GM12878 (cell line): Measurements from ENCODE around the gene STK10. TPM values are rescaled to one million over a fixed set of nuclear protein-coding genes. Genes with fewer than 3 reads are reported as not detected.

Experiments
- ATAC-seq: fragments of 200-7000 bp; cut with Tn5 transposase; 3 replicates; pipeline ENCODE4 v1.9.1; 2020; ENCODE audit warnings: mild to moderate bottlenecking, moderate library complexity
- BruUV-seq: library from RNA; stranded (reverse); fragments of 400-500 nt; replicated peaks from 2 replicates; lab custom pipeline; 2021; lab: Mats Ljungman, UMichigan
- CTCF ChIA-PET: fragments of 300-600 bp; sonication (Branson Sonifier 250); formaldehyde crosslinking; extraction: SDS; loops from one replicate; lab custom pipeline; 2021; ENCODE audit warnings: inconsistent platforms; lab: Yijun Ruan, JAX
- POLR2A ChIA-PET: fragments of 350-600 bp; formaldehyde crosslinking; extraction: SDS; loops from one replicate; lab custom pipeline; 2021; ENCODE audit warnings: inconsistent platforms; lab: Charles Lee
- RAD21 ChIA-PET: fragments of 300-600 bp; sonication (Branson Sonifier 250); formaldehyde crosslinking; loops from one replicate; lab custom pipeline; 2023; ENCODE audit warnings: antibody characterized with exemption; ENCODE audit not compliant: unreplicated experiment; lab: Charles Lee
- SMC1A ChIA-PET: fragments of 300-600 bp; sonication (Branson Sonifier 250); formaldehyde crosslinking; loops from one replicate; lab custom pipeline; 2023; ENCODE audit not compliant: unreplicated experiment, uncharacterized antibody; lab: Charles Lee
- DNase-seq: peaks from one replicate; pipeline ENCODE4 v3.0.0-alpha.2; 2011; ENCODE audit warnings: low read depth, low spot score
- FAIRE-seq: peaks from 3 replicates; lab custom pipeline; 2011; peaks lifted over from hg19 to GRCh38; lab: Jason Lieb, UNC
- H2AFZ ChIP-seq: 2 replicates; pipeline ENCODE4 v1.6.0; 2011; ENCODE audit warnings: low read depth, low read length, control low read depth; ENCODE audit not compliant: control insufficient read depth
- H3K27ac ChIP-seq: 2 replicates; pipeline ENCODE4 v1.5.1; 2011; ENCODE audit warnings: control low read depth; ENCODE audit not compliant: control insufficient read depth, insufficient read depth
- H3K27me3 ChIP-seq, 2 experiments: replicated peaks in 1 of 2; 2 replicates each; pipeline versions ENCODE4 v1.6.0 to v1.6.1; 2011; ENCODE audit warnings: low read length in 1 of 2; ENCODE audit not compliant: control insufficient read depth in 2 of 2, insufficient read depth in 2 of 2
- H3K36me3 ChIP-seq, 2 experiments: 2 replicates each; pipeline ENCODE4 v1.5.1; 2011; ENCODE audit warnings: low read length in 1 of 2; ENCODE audit not compliant: control insufficient read depth in 2 of 2, insufficient read depth in 2 of 2
- H3K4me1 ChIP-seq: 2 replicates; pipeline ENCODE4 v1.6.1; 2011; ENCODE audit warnings: mild to moderate bottlenecking, low read length, moderate library complexity, mixed read lengths; ENCODE audit not compliant: control insufficient read depth, insufficient read depth
- H3K4me2 ChIP-seq: 2 replicates; pipeline ENCODE4 v1.6.0; 2011; ENCODE audit warnings: control low read depth; ENCODE audit not compliant: control insufficient read depth, insufficient read depth
- H3K4me3 ChIP-seq: fragments of 200-600 bp; sonication (generic); 2 replicates; pipeline ENCODE4 v1.5.1; 2016
- H3K79me2 ChIP-seq: 2 replicates; pipeline ENCODE4 v1.6.0; 2011; ENCODE audit warnings: low read length; ENCODE audit not compliant: control insufficient read depth, insufficient read depth
- H3K9ac ChIP-seq: 2 replicates; pipeline ENCODE4 v1.8.0; 2011; ENCODE audit warnings: low read length, control low read depth, mixed read lengths; ENCODE audit not compliant: control insufficient read depth, insufficient read depth
- H3K9me3 ChIP-seq: replicated peaks from 3 replicates; pipeline ENCODE4 v1.5.1; 2011; ENCODE audit warnings: mild to moderate bottlenecking, low read length; ENCODE audit not compliant: control insufficient read depth, insufficient read depth
- H4K20me1 ChIP-seq: 2 replicates; pipeline ENCODE4 v1.6.0; 2011; ENCODE audit not compliant: control insufficient read depth, insufficient read depth
- ATF3 ChIP-seq: IDR thresholded peaks from 2 replicates; pipeline ENCODE4 v1.6.1; 2011; ENCODE audit warnings: low read depth, mild to moderate bottlenecking, low read length, moderate library complexity, borderline replicate concordance; ENCODE audit errors: extremely low read depth
- ATF7 ChIP-seq: fragments of 450-650 bp; IDR thresholded peaks from 2 replicates; pipeline ENCODE4 v1.6.1; 2016; ENCODE audit warnings: low read depth, mild to moderate bottlenecking
- NFXL1 ChIP-seq: fragments of 450-650 bp; IDR thresholded peaks from 2 replicates; pipeline ENCODE4 v1.6.1; 2017; ENCODE audit warnings: antibody characterized with exemption, mild to moderate bottlenecking, borderline replicate concordance
- NFYB ChIP-seq: IDR thresholded peaks from 2 replicates; pipeline ENCODE4 v1.6.1; 2011; ENCODE audit warnings: low read depth, mild to moderate bottlenecking, low read length, improper control_type of control experiment, moderate library complexity; ENCODE audit not compliant: insufficient read depth
- PAX5 ChIP-seq: IDR thresholded peaks from 2 replicates; pipeline ENCODE4 v1.6.1; 2011; ENCODE audit warnings: low read depth, low read length, borderline replicate concordance
- POLR2AphosphoS5 ChIP-seq: IDR thresholded peaks from 2 replicates; pipeline ENCODE4 v1.6.1; 2011; ENCODE audit warnings: mild to moderate bottlenecking, low read length, inconsistent platforms
- RB1 ChIP-seq: fragments of 450-650 bp; formaldehyde crosslinking; IDR thresholded peaks from 2 replicates; pipeline ENCODE4 v1.6.1; 2017; ENCODE audit warnings: mild to moderate bottlenecking, borderline replicate concordance
- RUNX3 ChIP-seq: IDR thresholded peaks from 2 replicates; pipeline ENCODE4 v1.6.1; 2012; ENCODE audit warnings: low read length, inconsistent platforms
- SIX5 ChIP-seq: IDR thresholded peaks from 2 replicates; pipeline ENCODE4 v1.6.1; 2011; ENCODE audit warnings: mild to moderate bottlenecking, low read depth, low read length, moderate library complexity; ENCODE audit not compliant: severe bottlenecking
- SMARCA5 ChIP-seq: fragments of 450-650 bp; IDR thresholded peaks from 2 replicates; pipeline ENCODE4 v1.6.1; 2017; ENCODE audit warnings: mild to moderate bottlenecking
- TBL1XR1 ChIP-seq: IDR thresholded peaks from 2 replicates; pipeline ENCODE4 v1.6.1; 2012; ENCODE audit warnings: low read depth, low read length, improper control_type of control experiment
- ZNF207 ChIP-seq: fragments of 450-650 bp; IDR thresholded peaks from 2 replicates; pipeline ENCODE4 v1.6.1; 2014; ENCODE audit warnings: antibody characterized with exemption, mild to moderate bottlenecking, borderline replicate concordance
- ZNF217 ChIP-seq: fragments of 450-650 bp; IDR thresholded peaks from 2 replicates; pipeline ENCODE4 v1.6.1; 2017; ENCODE audit warnings: antibody characterized with exemption, mild to moderate bottlenecking
- WGBS: methylation state at CpG from one replicate; pipeline ENCODE4 v1.1.6; 2016; ENCODE audit warnings: low lambda C conversion rate; ENCODE audit not compliant: insufficient replicate concordance, insufficient coverage; ENCODE audit errors: missing lambda C conversion rate; 5-methylcytosine and 5-hydroxymethylcytosine counted together
- in situ Hi-C: fragments of 300-500 bp; cut with MboI; formaldehyde crosslinking; loops from 9 replicates; pipeline ENCODE4 v1.14.3; 2018; ENCODE audit warnings: mixed read lengths
- intact Hi-C: fragments of 100-400 bp; cut with micrococcal nuclease; formaldehyde crosslinking; loops from one replicate; pipeline ENCODE4 v1.14.2; 2022; ENCODE audit not compliant: unreplicated experiment
- polyA plus RNA-seq, 11 experiments: library from polyadenylated mRNA; depleted of rRNA in 4 of 11; unstranded in 6 of 11; stranded (reverse) in 5 of 11; fragments of >200 nt; fragmentation: Nextera tagmentation in 4 of 11; fragmentation: Illumina TruSeq in 1 of 11; extraction: Ambion mirVana in 4 of 11; extraction: Trizol in 1 of 11; gene quantifications; 1 replicate in 1 of 11; 2 replicates in 10 of 11; pipeline versions ENCODE4 v1.2.1 to v1.2.3, GENCODE V29; 2011 to 2016; ENCODE audit warnings: inconsistent platforms in 2 of 11, missing spikeins in 2 of 11, low read depth in 1 of 11
- total RNA-seq, 4 experiments: library from RNA; depleted of rRNA in 3 of 4; stranded (reverse); fragments of >200 nt in 3 of 4; fragmentation: Illumina TruSeq in 1 of 4; extraction: Trizol in 1 of 4; gene quantifications; 2 replicates each; pipeline versions ENCODE4 v1.2.1 to v1.2.3, GENCODE V29; 2013 to 2021
- TF ChIP-seq, protein P1 (sequence below): IDR thresholded peaks from 2 replicates; pipeline ENCODE4 v1.6.1; 2012; ENCODE audit warnings: low read depth, low read length, improper control_type of control experiment
- TF ChIP-seq, protein P2 (sequence below): fragments of 450-650 bp; formaldehyde crosslinking; IDR thresholded peaks from 2 replicates; pipeline ENCODE4 v1.5.0; 2022; ENCODE audit warnings: mild to moderate bottlenecking, missing genetic modification characterization

The STK10 gene
- total and polyA plus RNA-seq, 10 of the 15 experiments (the other 5 are each of a cell fraction or from before 2014, with no cell fraction given), result 14.2 to 96.4 (median 50.6) TPM

DNA sequence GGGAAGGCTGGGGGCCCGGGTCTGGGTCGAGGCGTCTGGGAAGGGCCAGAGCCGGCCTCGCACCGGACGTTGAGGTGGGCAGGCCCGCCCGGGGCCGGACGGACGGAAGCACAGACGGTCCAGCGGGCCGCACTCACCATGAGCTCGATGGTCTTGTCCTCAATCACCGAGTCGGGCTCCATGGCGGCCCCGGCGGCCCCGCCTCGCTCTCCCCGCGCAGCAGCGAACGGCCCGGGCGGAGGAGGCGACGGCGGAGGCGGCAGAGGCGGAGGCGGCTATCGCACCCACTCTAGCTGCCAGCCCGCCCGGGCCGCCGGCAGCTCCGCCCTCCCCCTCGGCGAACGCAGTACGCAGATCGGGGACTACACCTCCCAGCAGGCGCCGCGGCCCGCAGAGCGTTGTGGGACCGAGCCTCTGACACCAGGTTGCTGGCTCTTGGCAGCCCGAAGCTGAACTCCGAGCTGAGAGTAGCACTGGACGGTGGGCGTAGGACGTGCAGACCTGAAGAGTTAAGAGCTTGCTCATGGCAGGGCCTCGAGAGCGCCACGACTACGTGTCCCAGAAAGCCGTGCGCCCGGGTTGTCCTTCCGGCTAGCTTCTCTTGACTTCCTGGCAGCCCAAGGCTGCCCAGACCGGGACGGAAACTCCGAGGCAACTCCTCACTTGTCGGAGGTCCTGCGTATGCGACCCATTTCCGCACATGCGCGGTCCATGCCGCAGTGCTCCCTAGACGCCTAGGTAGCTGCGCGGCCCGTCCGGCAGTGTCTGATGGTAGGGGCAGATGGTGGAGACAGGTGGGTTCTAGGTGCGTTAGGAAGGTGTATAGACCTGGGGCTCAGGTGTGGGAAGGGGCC is 181.5 kb downstream of the STK10 start, which contains the start of gene FBXW11:
Gene FBXW11 (minus strand): TSS at position 318 of the 854 bp plus-strand sequence. CDS start 136 bp downstream, at position 182.
- FAIRE-seq, result peak; percentile 97
- in situ Hi-C loops, result loop anchor here (5.0 kb wide), 1 partner anchor 181 kb away; the partner anchor contains the start of gene STK10
- POLR2A ChIA-PET, result interaction anchor here (0.6 to 3.1 kb wide), 20 partner anchors 8 to 182 kb away, joined by 3 to 30 read pairs (median 4); partner anchors contain the start of gene STK10
- Histone ChIP-seq H3K4me2 (peak within 1 kb of the TSS; percentile 82), H4K20me1 (no peaks in the 10 kb centered on the region), H3K4me3 (peak within 1 kb of the TSS; percentile 100), H3K9me3 (no peaks in the 10 kb centered on the region), H3K27me3 (no peaks in the 10 kb centered on the region), H3K9ac (peak within 1 kb of the TSS; percentile 88), H3K27ac (peak within 1 kb of the TSS; percentile 98), H3K4me1 (peaks cover 28% of the 10 kb centered on the region), H3K36me3 (no peaks in the 10 kb centered on the region), H3K79me2 (peaks cover 57% of the 10 kb centered on the region), H2AFZ (peak within 1 kb of the TSS; percentile 99)
- WGBS, result under 1% methylated on average over 61 of the region's 81 CpGs
- peak; percentile 89 for ATAC-seq
- peak; percentile 87 for DNase-seq
- BruUV-seq, result no TSS peak
- CTCF ChIA-PET, result interaction anchor here (0.7 to 9.6 kb wide), 22 partner anchors 10 to 276 kb away, joined by 3 to 179 read pairs (median 4); partner anchors contain the start of gene STK10
- SMC1A ChIA-PET, result interaction anchor here (0.7 to 8.8 kb wide), 31 partner anchors 9 to 587 kb away, joined by 3 to 167 read pairs (median 4); partner anchors contain the start of genes FGF18 and STK10
- RAD21 ChIA-PET, result interaction anchor here (0.8 to 6.4 kb wide), 24 partner anchors 11 to 618 kb away, joined by 3 to 97 read pairs (median 4); partner anchors contain the start of gene STK10
- intact Hi-C loops, result loop anchor here (2.0 to 10.0 kb wide), 2 partner anchors 182 to 592 kb away; partner anchors contain the start of genes FGF18 and STK10
- peak; percentile 92 for TF ChIP-seq NFXL1
- 0 out of 2 replicates have a peak, but pooled peaks have one; percentile 39 for TF ChIP-seq RB1
- TF ChIP-seq, protein P1, sequence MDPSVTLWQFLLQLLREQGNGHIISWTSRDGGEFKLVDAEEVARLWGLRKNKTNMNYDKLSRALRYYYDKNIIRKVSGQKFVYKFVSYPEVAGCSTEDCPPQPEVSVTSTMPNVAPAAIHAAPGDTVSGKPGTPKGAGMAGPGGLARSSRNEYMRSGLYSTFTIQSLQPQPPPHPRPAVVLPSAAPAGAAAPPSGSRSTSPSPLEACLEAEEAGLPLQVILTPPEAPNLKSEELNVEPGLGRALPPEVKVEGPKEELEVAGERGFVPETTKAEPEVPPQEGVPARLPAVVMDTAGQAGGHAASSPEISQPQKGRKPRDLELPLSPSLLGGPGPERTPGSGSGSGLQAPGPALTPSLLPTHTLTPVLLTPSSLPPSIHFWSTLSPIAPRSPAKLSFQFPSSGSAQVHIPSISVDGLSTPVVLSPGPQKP, result peak; percentile 49
- no peak for TF ChIP-seq NFYB
- TF ChIP-seq TBL1XR1, result peak; percentile 91
- TF ChIP-seq ZNF217, result peak; percentile 65; the same call in 1 of the 2 replicates
- 0 out of 2 replicates have a peak, but pooled peaks have one; percentile 10 for TF ChIP-seq ATF3
- TF ChIP-seq SIX5, result peak; percentile 84
- TF ChIP-seq ATF7, result no peak; the same call in none of the 2 replicates
- TF ChIP-seq PAX5, result peak; percentile 13; the same call in 1 of the 2 replicates
- peak; percentile 54; the same call in 1 of the 2 replicates for TF ChIP-seq SMARCA5
- TF ChIP-seq ZNF207, result peak; percentile 73
- peak; percentile 95 for TF ChIP-seq POLR2AphosphoS5
- TF ChIP-seq, protein P2, sequence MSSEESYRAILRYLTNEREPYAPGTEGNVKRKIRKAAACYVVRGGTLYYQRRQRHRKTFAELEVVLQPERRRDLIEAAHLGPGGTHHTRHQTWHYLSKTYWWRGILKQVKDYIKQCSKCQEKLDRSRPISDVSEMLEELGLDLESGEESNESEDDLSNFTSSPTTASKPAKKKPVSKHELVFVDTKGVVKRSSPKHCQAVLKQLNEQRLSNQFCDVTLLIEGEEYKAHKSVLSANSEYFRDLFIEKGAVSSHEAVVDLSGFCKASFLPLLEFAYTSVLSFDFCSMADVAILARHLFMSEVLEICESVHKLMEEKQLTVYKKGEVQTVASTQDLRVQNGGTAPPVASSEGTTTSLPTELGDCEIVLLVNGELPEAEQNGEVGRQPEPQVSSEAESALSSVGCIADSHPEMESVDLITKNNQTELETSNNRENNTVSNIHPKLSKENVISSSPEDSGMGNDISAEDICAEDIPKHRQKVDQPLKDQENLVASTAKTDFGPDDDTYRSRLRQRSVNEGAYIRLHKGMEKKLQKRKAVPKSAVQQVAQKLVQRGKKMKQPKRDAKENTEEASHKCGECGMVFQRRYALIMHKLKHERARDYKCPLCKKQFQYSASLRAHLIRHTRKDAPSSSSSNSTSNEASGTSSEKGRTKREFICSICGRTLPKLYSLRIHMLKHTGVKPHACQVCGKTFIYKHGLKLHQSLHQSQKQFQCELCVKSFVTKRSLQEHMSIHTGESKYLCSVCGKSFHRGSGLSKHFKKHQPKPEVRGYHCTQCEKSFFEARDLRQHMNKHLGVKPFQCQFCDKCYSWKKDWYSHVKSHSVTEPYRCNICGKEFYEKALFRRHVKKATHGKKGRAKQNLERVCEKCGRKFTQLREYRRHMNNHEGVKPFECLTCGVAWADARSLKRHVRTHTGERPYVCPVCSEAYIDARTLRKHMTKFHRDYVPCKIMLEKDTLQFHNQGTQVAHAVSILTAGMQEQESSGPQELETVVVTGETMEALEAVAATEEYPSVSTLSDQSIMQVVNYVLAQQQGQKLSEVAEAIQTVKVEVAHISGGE (CRISPR knock-in tag), result peak; percentile 78
- peak; percentile 17; the same call in 1 of the 2 replicates for TF ChIP-seq RUNX3
